Measurements from ENCODE around the gene ZBTB32.
"Not testable (repeated sequence)": the region's sequence is repeated elsewhere in the genome, so short reads cannot be mapped to it uniquely, and the experiment has no call there.

- not testable (repeated sequence) for TF ChIP-seq CTCF (IDR thresholded peaks at IDR 0.05; ENCODE audit: low read depth, low read length, missing input control); RXRA (IDR thresholded peaks at IDR 0.05); RAD21 (IDR thresholded peaks at IDR 0.05)
Observed at GRCh38 chr19:35654828-35655227, 49.5 kb upstream of the ZBTB32 start.
